ENCODE data around the gene KCTD12.

DNA sequence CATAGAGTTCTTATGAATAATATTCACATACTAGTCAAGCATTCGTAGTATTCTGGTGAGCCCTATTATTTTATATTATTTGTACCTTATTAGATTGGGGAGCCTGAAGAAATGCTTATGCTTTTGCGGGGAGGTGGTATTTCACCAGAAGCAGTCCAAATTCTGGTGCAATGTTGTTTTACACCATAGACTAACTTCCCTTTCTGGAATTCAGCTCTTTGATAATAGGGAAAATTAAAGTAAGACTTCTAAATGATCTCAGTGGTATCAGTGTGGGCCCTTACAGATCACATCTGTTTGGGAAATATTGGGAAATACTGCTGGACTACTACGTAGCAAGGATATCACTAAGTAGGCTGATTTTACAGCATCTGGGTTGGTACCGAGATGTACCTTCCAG, 34.2 kb downstream of the KCTD12 start:
- TF ChIP-seq, protein P1, sequence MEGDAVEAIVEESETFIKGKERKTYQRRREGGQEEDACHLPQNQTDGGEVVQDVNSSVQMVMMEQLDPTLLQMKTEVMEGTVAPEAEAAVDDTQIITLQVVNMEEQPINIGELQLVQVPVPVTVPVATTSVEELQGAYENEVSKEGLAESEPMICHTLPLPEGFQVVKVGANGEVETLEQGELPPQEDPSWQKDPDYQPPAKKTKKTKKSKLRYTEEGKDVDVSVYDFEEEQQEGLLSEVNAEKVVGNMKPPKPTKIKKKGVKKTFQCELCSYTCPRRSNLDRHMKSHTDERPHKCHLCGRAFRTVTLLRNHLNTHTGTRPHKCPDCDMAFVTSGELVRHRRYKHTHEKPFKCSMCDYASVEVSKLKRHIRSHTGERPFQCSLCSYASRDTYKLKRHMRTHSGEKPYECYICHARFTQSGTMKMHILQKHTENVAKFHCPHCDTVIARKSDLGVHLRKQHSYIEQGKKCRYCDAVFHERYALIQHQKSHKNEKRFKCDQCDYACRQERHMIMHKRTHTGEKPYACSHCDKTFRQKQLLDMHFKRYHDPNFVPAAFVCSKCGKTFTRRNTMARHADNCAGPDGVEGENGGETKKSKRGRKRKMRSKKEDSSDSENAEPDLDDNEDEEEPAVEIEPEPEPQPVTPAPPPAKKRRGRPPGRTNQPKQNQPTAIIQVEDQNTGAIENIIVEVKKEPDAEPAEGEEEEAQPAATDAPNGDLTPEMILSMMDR (IDR thresholded peaks at IDR 0.05; ENCODE audit: borderline replicate concordance, extremely low read depth, low read length, poor library complexity, severe bottlenecking): no peak
- no peak for TF ChIP-seq EZH2 (IDR thresholded peaks at IDR 0.05; ENCODE audit: borderline replicate concordance, low read depth, low read length, severe bottlenecking)
